OCI-LY3 (cell line): ENCODE data around the gene NUDCD2.

Source experiments
- CTCF ChIP-seq: fragments of 200-600, 300-600 bp; sonication (generic); IDR thresholded peaks from 2 replicates; pipeline ENCODE4 v1.5.1; 2014; ENCODE audit warnings: antibody characterized with exemption, low read length, low read depth
- EZH2phosphoT487 ChIP-seq: fragments of 200-600 bp; shearing (Covaris generic); IDR thresholded peaks from 2 replicates; pipeline ENCODE4 v1.6.1; 2018; ENCODE audit warnings: antibody characterized with exemption, mixed run types, low read depth

GRCh38 chr5:163444526-163444925 lies 15.4 kb downstream of the NUDCD2 start:
- no peak for TF ChIP-seq CTCF
- no peak for TF ChIP-seq EZH2phosphoT487
